Measurements from ENCODE around the gene MYO3B.

DNA sequence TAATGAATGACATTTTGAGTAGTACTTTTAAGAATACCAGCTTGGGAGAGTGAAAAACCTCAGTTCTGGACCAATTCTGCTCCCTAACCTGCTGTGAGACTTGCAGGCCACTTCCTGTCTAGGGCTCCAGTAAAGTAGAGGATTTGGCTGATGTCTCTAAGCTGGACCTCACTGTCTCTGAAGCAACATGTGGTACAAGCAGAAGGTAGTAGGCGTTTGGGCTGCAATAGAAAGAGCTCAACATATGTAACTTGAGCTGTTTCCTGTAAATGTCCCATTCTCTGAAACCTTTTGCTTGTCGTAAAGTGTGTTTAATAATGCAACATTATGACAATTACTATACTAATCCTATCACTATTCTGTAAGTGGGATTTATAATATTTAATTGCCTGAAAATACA lies 213.1 kb downstream of the MYO3B start:
- TF ChIP-seq, protein P1, sequence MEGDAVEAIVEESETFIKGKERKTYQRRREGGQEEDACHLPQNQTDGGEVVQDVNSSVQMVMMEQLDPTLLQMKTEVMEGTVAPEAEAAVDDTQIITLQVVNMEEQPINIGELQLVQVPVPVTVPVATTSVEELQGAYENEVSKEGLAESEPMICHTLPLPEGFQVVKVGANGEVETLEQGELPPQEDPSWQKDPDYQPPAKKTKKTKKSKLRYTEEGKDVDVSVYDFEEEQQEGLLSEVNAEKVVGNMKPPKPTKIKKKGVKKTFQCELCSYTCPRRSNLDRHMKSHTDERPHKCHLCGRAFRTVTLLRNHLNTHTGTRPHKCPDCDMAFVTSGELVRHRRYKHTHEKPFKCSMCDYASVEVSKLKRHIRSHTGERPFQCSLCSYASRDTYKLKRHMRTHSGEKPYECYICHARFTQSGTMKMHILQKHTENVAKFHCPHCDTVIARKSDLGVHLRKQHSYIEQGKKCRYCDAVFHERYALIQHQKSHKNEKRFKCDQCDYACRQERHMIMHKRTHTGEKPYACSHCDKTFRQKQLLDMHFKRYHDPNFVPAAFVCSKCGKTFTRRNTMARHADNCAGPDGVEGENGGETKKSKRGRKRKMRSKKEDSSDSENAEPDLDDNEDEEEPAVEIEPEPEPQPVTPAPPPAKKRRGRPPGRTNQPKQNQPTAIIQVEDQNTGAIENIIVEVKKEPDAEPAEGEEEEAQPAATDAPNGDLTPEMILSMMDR (IDR thresholded peaks at IDR 0.05; ENCODE audit: insufficient read depth, low read length, poor library complexity, severe bottlenecking): no peak
- no peak for TF ChIP-seq EZH2phosphoT487 (conservative IDR thresholded peaks at IDR 0.05; ENCODE audit: low read length)

Measured in SU-DHL-6 (cell line).